Testis (tissue), 3 donors: ENCODE results near the gene SPOP. TPM values are rescaled to one million over a fixed set of nuclear protein-coding genes. Genes with fewer than 3 reads are reported as not detected.
A peak's percentile ranks its signal among the peaks of the same experiment; 100 is the strongest.

ENCODE experiments used
- DNase-seq: peaks from one replicate; pipeline ENCODE4 v3.0.0-alpha.2; 2019
- H3K27ac ChIP-seq, 2 donors: fragments of 200-600 bp; sonication (generic); one replicate each; pipeline ENCODE4 v1.5.1; 2019
- H3K27me3 ChIP-seq: fragments of 200-600 bp; sonication (generic); one replicate; pipeline ENCODE4 v1.5.1; 2019
- H3K36me3 ChIP-seq: fragments of 200-600 bp; sonication (generic); one replicate; pipeline ENCODE4 v1.5.1; 2017; ENCODE audit warnings: low read depth; ENCODE audit errors: missing control alignments
- H3K4me1 ChIP-seq: fragments of 200-600 bp; sonication (generic); one replicate; pipeline ENCODE4 v1.5.1; 2019
- H3K4me3 ChIP-seq, 2 donors: fragments of 200-600 bp; sonication (generic); one replicate each; pipeline ENCODE4 v1.5.1; 2017 to 2019
- H3K9me3 ChIP-seq: fragments of 200-600 bp; sonication (generic); one replicate; pipeline ENCODE4 v1.5.1; 2017
- POLR2A ChIP-seq: fragments of 450-650 bp; IDR thresholded peaks from one replicate; pipeline ENCODE4 v1.6.1; 2017; ENCODE audit warnings: antibody characterized with exemption, mild to moderate bottlenecking, moderate library complexity
- WGBS, 2 donors: methylation state at CpG; one replicate each; pipeline ENCODE4 v1.1.5; 2018; 5-methylcytosine and 5-hydroxymethylcytosine counted together
- intact Hi-C: fragments of 100-400 bp; cut with DNase I; formaldehyde crosslinking; loops from one replicate; pipeline ENCODE4 v1.15.1; 2023; ENCODE audit warnings: low total_unique reads
- polyA plus RNA-seq: library from polyadenylated mRNA; stranded (reverse); fragments of 350-450 nt; fragmentation: Illumina TruSeq; extraction: RNeasy Lipid Tissue Mini Kit (QIAGEN cat#74804); gene quantifications from one replicate; pipeline ENCODE4 v1.2.3, GENCODE V29; 2014; ENCODE audit warnings: low read depth, low replicate concordance; ENCODE audit not compliant: insufficient read depth
- total RNA-seq, 2 donors: library from RNA; depleted of rRNA; stranded (reverse); fragments of >200 nt; gene quantifications; one replicate each; pipeline ENCODE4 v1.2.3, GENCODE V29; 2016
- TF ChIP-seq, protein P1 (sequence below), 3 experiments: fragments of 450-650 bp in 2 of 3; fragments of 200-600 bp in 1 of 3; sonication (generic) in 1 of 3; IDR thresholded peaks; one replicate each; pipeline ENCODE4 v1.5.1; 2016 to 2019; ENCODE audit warnings: antibody characterized with exemption in 3 of 3, mild to moderate bottlenecking in 2 of 3, moderate library complexity in 1 of 3

The SPOP gene
- total and polyA plus RNA-seq, 3 donors from 2014 or later = 39.6 to 60.6 (median 52.0) TPM

DNA sequence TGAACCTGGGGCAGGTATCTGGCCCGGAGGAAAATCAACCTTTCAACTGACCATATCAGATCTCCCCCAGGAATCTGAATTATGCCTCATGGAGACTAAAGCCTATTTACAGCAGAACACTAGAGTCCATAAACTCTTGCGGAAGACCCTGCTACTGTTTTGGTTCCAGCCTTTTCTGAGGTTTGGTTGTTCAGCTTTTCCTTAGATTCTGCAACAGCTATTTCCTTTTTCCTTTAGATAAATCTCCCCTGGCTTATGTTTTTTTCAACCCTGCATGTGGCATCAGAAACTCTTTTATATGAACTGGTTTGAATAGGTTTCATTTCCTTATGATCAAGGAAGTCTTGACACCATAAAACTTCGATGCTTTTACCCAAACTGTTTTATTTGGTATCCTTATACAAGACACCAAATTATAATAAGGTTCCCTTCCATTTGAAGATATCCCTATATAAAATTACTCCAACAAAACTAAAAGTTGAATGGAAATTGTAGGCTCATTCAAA, 13.1 kb downstream of the SPOP start:
- no peak for DNase-seq
- 88 to 89% methylated on average over 3 of the region's 3 CpGs for WGBS, 2 donors
- Histone ChIP-seq H3K9me3 (no peaks in the 10 kb centered on the region), H3K4me3 (no peak overlapping the region), H3K4me1 (peaks cover 3% of the 10 kb centered on the region), H3K27me3 (no peaks in the 10 kb centered on the region), H3K36me3 (no peaks in the 10 kb centered on the region), H3K27ac (no peak overlapping the region)
- TF ChIP-seq, protein P1, sequence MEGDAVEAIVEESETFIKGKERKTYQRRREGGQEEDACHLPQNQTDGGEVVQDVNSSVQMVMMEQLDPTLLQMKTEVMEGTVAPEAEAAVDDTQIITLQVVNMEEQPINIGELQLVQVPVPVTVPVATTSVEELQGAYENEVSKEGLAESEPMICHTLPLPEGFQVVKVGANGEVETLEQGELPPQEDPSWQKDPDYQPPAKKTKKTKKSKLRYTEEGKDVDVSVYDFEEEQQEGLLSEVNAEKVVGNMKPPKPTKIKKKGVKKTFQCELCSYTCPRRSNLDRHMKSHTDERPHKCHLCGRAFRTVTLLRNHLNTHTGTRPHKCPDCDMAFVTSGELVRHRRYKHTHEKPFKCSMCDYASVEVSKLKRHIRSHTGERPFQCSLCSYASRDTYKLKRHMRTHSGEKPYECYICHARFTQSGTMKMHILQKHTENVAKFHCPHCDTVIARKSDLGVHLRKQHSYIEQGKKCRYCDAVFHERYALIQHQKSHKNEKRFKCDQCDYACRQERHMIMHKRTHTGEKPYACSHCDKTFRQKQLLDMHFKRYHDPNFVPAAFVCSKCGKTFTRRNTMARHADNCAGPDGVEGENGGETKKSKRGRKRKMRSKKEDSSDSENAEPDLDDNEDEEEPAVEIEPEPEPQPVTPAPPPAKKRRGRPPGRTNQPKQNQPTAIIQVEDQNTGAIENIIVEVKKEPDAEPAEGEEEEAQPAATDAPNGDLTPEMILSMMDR (IDR thresholded peaks at IDR 0.05) = no peak
- no peak for TF ChIP-seq POLR2A
- intact Hi-C loops = no loop called here

DNA sequence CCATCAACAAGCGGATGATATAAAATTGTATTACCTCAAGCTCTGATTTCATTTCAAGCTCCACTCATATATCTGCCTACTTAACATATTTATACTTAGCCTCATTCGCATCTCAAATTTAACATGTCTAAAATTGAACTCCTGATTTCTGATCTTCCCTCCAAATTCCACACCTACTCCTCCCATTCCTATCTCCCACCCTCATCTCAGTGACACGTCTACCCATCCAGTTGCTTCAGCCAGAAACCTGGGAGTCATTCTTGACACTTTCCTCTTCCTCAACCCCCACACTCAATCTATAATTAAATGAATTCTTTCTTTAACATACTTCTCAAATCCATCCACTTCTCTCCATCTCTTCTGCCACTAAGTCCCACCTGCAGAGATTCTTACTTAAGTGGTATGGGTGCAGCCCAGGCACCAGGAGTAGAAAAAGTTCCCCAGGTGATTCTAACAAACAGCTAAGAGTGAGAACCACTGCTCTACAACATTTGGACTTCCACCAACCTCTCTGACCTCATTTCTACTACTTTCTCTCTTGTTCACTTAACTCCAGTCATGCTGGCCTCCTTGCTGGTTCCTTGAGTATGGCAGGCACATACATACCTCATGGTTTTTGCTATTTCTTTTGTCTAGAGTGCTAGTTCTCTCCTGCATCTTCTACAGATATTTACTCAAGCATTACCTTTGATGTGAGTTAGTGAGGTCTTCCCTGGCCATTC, 18.1 kb downstream of the SPOP start:
- Histone ChIP-seq H3K27me3 (no peaks in the 10 kb centered on the region), H3K9me3 (no peaks in the 10 kb centered on the region), H3K36me3 (no peaks in the 10 kb centered on the region), H3K27ac (no peak overlapping the region), H3K4me3 (no peak overlapping the region), H3K4me1 (peaks cover 5% of the 10 kb centered on the region)
- DNase-seq = no peak
- 83 to 85% methylated on average over 3 of the region's 3 CpGs for WGBS, 2 donors
- TF ChIP-seq POLR2A = no peak
- TF ChIP-seq, protein P1 (IDR thresholded peaks at IDR 0.05) = no peak
- intact Hi-C loops = no loop called here

DNA sequence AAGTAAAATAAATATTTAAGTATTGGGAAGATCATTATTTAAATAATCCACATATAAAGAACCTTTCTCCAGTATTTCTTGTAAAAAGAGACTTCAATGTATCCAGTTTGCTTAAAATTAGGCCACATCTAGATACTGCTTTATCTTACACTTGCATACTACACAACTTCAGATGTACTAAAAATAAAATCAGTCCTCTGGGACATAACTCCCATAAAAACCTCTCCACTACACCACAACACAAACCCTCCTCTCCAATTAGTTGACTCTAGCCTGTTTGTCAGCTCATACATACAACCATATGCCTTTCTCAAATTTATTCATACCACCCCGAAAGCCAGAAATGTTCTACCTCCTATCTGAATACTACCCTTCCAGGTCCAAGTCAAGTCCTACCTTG, 21.6 kb downstream of the SPOP start:
- no peaks in the 10 kb centered on the region for H3K9me3 ChIP-seq
- H3K4me1 ChIP-seq = peaks cover 5% of the 10 kb centered on the region
- DNase-seq = no peak
- no peaks in the 10 kb centered on the region for H3K27me3 ChIP-seq
- no peak overlapping the region for H3K27ac ChIP-seq
- H3K36me3 ChIP-seq = no peaks in the 10 kb centered on the region
- WGBS, 2 donors = 87 to 89% methylated on average over 1 of the region's 1 CpG
- no peak for TF ChIP-seq POLR2A
- TF ChIP-seq, protein P1 (IDR thresholded peaks at IDR 0.05) = no peak
- no peak overlapping the region for H3K4me3 ChIP-seq
- intact Hi-C loops = no loop called here

DNA sequence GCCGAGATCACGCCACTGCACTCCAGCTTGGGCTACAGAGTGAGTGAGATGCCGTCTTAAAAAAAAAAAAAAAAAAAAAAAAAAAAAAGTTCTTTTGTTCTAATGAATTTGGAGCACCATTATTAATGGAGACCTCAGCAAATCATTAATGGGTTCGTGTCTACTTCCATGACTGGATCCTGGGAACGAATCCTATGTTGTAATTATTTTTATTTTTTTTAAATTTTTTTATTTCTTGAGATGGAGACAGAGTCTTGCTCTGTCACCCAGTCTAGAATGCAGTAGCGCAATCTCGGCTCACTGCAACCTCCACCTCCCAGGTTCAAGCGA, 30.7 kb downstream of the SPOP start:
- Histone ChIP-seq H3K9me3 (no peaks in the 10 kb centered on the region), H3K36me3 (no peaks in the 10 kb centered on the region), H3K4me3 (no peak overlapping the region), H3K27me3 (no peaks in the 10 kb centered on the region), H3K27ac (peak overlapping the region in 1 of 2 donors; percentile 52), H3K4me1 (no peaks in the 10 kb centered on the region)
- intact Hi-C loops = no loop called here
- WGBS, 2 donors = 87 to 94% methylated on average over 8 of the region's 8 CpGs
- no peak for DNase-seq
- TF ChIP-seq, protein P1 (IDR thresholded peaks at IDR 0.05) = no peak
- no peak for TF ChIP-seq POLR2A
